Aortic smooth muscle cell (primary cell): ENCODE measurements around the gene MRPS10. TPM values are rescaled to one million over a fixed set of nuclear protein-coding genes. Genes with fewer than 3 reads are reported as not detected.

Experiments
- total RNA-seq: library from RNA; depleted of rRNA; stranded (reverse); fragments of >200 nt; gene quantifications from 2 replicates; pipeline ENCODE4 v1.2.3, GENCODE V29; 2014

The MRPS10 gene
- total RNA-seq: 42.2 and 46.9 TPM in 2 replicates

DNA sequence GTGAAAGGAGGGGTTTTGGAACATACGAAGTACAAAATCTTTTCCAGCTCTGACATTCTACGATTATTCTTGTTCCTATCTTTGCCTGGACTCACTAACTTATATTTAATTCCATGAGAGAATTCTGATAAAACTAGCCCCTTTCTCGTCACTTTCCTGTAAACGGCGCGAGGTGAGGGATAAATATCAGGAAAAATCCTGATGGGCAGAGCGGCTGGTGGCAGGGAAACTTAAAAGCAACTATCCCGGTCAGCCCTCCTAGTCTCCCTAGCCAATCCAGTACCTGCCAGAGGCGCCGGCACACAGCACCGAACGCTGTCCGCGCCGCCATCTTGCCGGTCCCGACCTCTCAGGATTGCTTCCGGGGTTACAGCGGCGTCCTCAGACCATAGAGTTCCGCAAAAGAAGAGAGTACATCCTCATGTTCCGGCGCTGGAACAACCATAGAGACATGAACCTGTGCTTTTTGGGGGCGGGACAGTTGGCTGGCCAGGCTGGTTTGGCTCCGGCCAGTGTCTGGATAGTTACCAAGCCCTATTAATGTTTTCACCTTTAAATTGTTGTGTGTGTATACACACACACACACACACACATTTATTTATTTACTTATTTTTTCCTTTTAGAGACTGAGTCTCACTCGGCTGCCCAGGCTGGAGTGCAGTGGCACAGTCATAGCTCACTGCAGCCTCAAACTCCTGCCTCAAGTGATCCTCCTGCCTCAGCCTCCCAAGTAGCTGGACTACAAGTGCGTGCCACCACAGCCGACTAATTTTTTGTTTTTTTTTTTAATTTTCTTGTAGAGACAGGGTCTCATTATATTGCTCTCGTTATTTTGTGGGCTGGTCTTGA is at the start of gene MRPS10:
MRPS10 (minus strand) TSS at position 343 of the 849 bp plus-strand sequence; CDS start at position 331, 12 bp downstream.

GRCh38 chr6:42173101-42173500 is 44.6 kb downstream of the MRPS10 start, which contains the start of gene GUCA1A:
Gene GUCA1A (plus strand): TSS chr6:42173364. CDS start chr6:42173614, 250 bp downstream.

Other genes starting within 250 kb of the MRPS10 start
- 7.7 and 12.1 TPM in 2 replicates for gene TAF8, start 167.3 kb downstream of the MRPS10 start, total RNA-seq
- 0.13 and 0.31 TPM in 2 replicates for gene C6orf132, start 75.2 kb downstream of the MRPS10 start, total RNA-seq
- not detected in 2 replicates for gene GUCA1A, start 44.5 kb downstream of the MRPS10 start, total RNA-seq
- gene GUCA1B, start 22.9 kb downstream of the MRPS10 start, total RNA-seq: 0.50 and 0.66 TPM in 2 replicates
- 3.2 and 4.2 TPM in 2 replicates for gene TRERF1, start 234.1 kb upstream of the MRPS10 start, total RNA-seq